Right lobe of liver (tissue), 6 donors: ENCODE data around the gene C4orf50. TPM values are rescaled to one million over a fixed set of nuclear protein-coding genes. Genes with fewer than 3 reads are reported as not detected.

Experiments
- ATAC-seq, 4 donors: fragments of 200-7000 bp; cut with Tn5 transposase; one replicate each; pipeline ENCODE4 v1.9.1; 2020; ENCODE audit warnings: mild to moderate bottlenecking in 4 of 4, moderate library complexity in 4 of 4
- DNase-seq, 3 donors: peaks; one replicate each; pipeline ENCODE4 v3.0.0-alpha.2; 2020
- H3K27ac ChIP-seq, 3 donors: fragments of 200-600 bp; one replicate each; pipeline ENCODE4 v1.8.0; 2022
- H3K27me3 ChIP-seq, 2 donors: fragments of 200-600 bp; one replicate each; pipeline ENCODE4 v1.8.0; 2022
- H3K36me3 ChIP-seq, 4 donors: fragments of 200-600 bp; sonication (generic) in 1 of 4; one replicate each; pipeline versions ENCODE4 v1.5.1 to v1.8.0; 2017 to 2022; ENCODE audit warnings: control low read depth in 1 of 4
- H3K4me1 ChIP-seq, 4 donors: fragments of 200-600 bp; sonication (generic) in 1 of 4; one replicate each; pipeline versions ENCODE4 v1.5.1 to v1.8.0; 2017 to 2022; ENCODE audit warnings: control low read depth in 1 of 4
- H3K4me3 ChIP-seq, 3 donors: fragments of 200-600 bp; one replicate each; pipeline ENCODE4 v1.8.0; 2022
- H3K9me3 ChIP-seq, 4 donors: fragments of 200-600 bp; sonication (generic) in 1 of 4; one replicate each; pipeline versions ENCODE4 v1.5.1 to v1.8.0; 2017 to 2022; ENCODE audit warnings: control low read depth in 1 of 4
- POLR2A ChIP-seq: fragments of 450-650 bp; IDR thresholded peaks from one replicate; pipeline ENCODE4 v1.6.1; 2017; ENCODE audit warnings: antibody characterized with exemption, mild to moderate bottlenecking
- WGBS: methylation state at CpG from one replicate; pipeline ENCODE4 v1.1.6; 2018; ENCODE audit warnings: low coverage, low lambda C conversion rate; ENCODE audit not compliant: insufficient coverage; ENCODE audit errors: missing lambda C conversion rate; 5-methylcytosine and 5-hydroxymethylcytosine counted together
- intact Hi-C, 2 donors: fragments of 100-400 bp; cut with DNase I; formaldehyde crosslinking; loops; one replicate each; pipeline versions ENCODE4 v1.11.2 to v1.14.1; 2022
- total RNA-seq, 6 experiments: library from RNA; depleted of rRNA in 2 of 6; stranded (reverse); fragments of >200 nt in 2 of 6; fragmentation: NEBNext Ultra II Directional in 3 of 6; extraction: Animal tissue kit (Norgen Biotek cat#: 25700) in 3 of 6; gene quantifications; one replicate each; pipeline versions ENCODE4 v1.1.0 to v1.2.4, GENCODE V29; 2016 to 2023
- TF ChIP-seq, protein P1 (sequence below), 4 donors: fragments of 200-600 bp in 3 of 4; fragments of 450-650 bp in 1 of 4; IDR thresholded peaks; one replicate each; pipeline versions ENCODE4 v1.5.1 to v1.8.0; 2016 to 2022; ENCODE audit warnings: antibody characterized with exemption in 4 of 4, mild to moderate bottlenecking in 2 of 4
- donor health status: DM: no; HTN: yes; CAD: no.
- donor health status: DM: no; HTN: no; CAD: no.
- donor health status: DM: no; HTN: no; CAD: no.
- donor health status: DM: no; HTN: yes; CAD: no.
- donor health status: DM: no; HTN: yes; CAD: no.

C4orf50 gene
- total RNA-seq, 6 experiments from 2014 or later: under 0.01 to 0.06 TPM; not detected in 4

GRCh38 chr4:6002926-6003325 lies 15.3 kb downstream of the C4orf50 start:
- H3K27me3 ChIP-seq: no peaks in the 10 kb centered on the region
- H3K27ac ChIP-seq: no peak overlapping the region
- intact Hi-C loops: no loop called here
- no peak overlapping the region for H3K4me3 ChIP-seq
- TF ChIP-seq POLR2A: no peak
- TF ChIP-seq, protein P1, sequence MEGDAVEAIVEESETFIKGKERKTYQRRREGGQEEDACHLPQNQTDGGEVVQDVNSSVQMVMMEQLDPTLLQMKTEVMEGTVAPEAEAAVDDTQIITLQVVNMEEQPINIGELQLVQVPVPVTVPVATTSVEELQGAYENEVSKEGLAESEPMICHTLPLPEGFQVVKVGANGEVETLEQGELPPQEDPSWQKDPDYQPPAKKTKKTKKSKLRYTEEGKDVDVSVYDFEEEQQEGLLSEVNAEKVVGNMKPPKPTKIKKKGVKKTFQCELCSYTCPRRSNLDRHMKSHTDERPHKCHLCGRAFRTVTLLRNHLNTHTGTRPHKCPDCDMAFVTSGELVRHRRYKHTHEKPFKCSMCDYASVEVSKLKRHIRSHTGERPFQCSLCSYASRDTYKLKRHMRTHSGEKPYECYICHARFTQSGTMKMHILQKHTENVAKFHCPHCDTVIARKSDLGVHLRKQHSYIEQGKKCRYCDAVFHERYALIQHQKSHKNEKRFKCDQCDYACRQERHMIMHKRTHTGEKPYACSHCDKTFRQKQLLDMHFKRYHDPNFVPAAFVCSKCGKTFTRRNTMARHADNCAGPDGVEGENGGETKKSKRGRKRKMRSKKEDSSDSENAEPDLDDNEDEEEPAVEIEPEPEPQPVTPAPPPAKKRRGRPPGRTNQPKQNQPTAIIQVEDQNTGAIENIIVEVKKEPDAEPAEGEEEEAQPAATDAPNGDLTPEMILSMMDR (IDR thresholded peaks at IDR 0.05): no peak
- H3K36me3 ChIP-seq: no peaks in the 10 kb centered on the region
- ATAC-seq (no peak), DNase-seq (no peak)
- no peaks in the 10 kb centered on the region for H3K9me3 ChIP-seq
- 0% methylated on average over 1 of the region's 3 CpGs for WGBS
- no peaks in the 10 kb centered on the region for H3K4me1 ChIP-seq

DNA sequence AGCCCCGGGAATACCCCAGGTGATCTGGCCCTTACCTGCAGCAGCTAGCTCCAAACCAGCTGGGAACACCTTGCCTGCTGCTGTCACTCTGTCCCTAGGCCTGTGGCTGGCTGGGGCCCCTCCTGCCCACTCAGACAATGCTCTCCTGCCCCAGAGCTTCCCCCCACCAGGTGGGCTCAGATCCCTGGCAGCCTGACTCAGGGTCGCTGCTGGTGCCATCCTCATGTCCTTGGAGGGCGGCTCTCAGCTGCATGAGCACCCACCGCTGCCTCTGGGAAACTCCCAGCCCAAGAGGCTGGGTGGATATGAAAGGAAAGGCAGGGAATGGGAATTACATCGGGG lies 15.8 kb downstream of the C4orf50 start:
- H3K36me3 ChIP-seq: no peaks in the 10 kb centered on the region
- DNase-seq (no peak), ATAC-seq (no peak)
- no CpG with 5 or more reads among the region's 5 CpGs for WGBS
- no peak overlapping the region for H3K27ac ChIP-seq
- no peaks in the 10 kb centered on the region for H3K4me1 ChIP-seq
- H3K4me3 ChIP-seq: no peak overlapping the region
- TF ChIP-seq, protein P1 (IDR thresholded peaks at IDR 0.05): no peak
- no peak for TF ChIP-seq POLR2A
- H3K9me3 ChIP-seq: no peaks in the 10 kb centered on the region
- intact Hi-C loops: no loop called here
- H3K27me3 ChIP-seq: no peaks in the 10 kb centered on the region

- Histone ChIP-seq H3K4me1 (no peaks in the 10 kb centered on the region), H3K4me3 (no peak overlapping the region), H3K27me3 (no peaks in the 10 kb centered on the region), H3K9me3 (no peaks in the 10 kb centered on the region), H3K27ac (no peak overlapping the region), H3K36me3 (no peaks in the 10 kb centered on the region)
- intact Hi-C loops: no loop called here
- 51% methylated on average over 4 of the region's 6 CpGs for WGBS
- ATAC-seq: no peak
- TF ChIP-seq, protein P1 (IDR thresholded peaks at IDR 0.05): no peak
- TF ChIP-seq POLR2A: no peak
- DNase-seq: no peak
Measured at GRCh38 chr4:6001680-6002491, 16.3 kb downstream of the C4orf50 start.

DNA sequence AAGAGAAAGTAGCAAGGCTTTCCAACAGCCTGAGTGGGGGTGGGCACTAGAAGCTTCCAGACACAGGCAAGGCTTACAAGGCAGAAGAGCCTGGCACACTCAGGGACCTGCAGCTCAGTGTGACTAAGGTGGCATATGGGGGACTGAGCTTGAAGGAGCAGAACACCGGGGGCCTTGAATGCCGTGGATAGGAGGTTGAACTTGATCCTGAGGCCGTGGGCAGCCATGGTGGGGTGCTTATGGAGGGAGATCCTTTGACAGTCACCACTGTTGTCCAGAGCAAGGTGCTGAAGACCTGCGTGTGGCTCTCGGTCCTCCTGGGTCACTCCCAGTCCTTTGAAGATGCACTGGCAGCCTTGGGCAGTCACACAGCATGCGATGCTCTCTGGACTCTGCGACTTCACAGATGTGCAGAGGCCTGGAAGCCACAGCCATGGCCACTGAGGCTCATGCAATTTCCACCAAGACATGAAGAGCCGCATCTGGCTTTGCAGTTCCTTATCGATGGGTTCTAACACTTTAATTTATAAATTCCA lies 18.3 kb downstream of the C4orf50 start:
- TF ChIP-seq, protein P1 (IDR thresholded peaks at IDR 0.05): no peak
- no peak for TF ChIP-seq POLR2A
- DNase-seq (no peak), ATAC-seq (no peak)
- H3K9me3 ChIP-seq: no peaks in the 10 kb centered on the region
- intact Hi-C loops: loop anchor here in 1 of 2 donors (5.0 kb wide), 1 partner anchor 87 kb away; no protein-coding TSS in a partner anchor
- no peak overlapping the region for H3K27ac ChIP-seq
- 68% methylated on average over 3 of the region's 9 CpGs for WGBS
- no peaks in the 10 kb centered on the region for H3K36me3 ChIP-seq
- H3K27me3 ChIP-seq: no peaks in the 10 kb centered on the region
- H3K4me3 ChIP-seq: no peak overlapping the region
- no peaks in the 10 kb centered on the region for H3K4me1 ChIP-seq
